Thoracic aorta endothelial cell (primary cell): Measurements from ENCODE around the gene BRINP1. TPM values are rescaled to one million over a fixed set of nuclear protein-coding genes. Genes with fewer than 3 reads are reported as not detected.

ENCODE experiments used
- total RNA-seq: library from RNA; depleted of rRNA; stranded (reverse); fragments of >200 nt; gene quantifications from 2 replicates; pipeline ENCODE4 v1.2.3, GENCODE V29; 2012

Gene BRINP1, protein sequence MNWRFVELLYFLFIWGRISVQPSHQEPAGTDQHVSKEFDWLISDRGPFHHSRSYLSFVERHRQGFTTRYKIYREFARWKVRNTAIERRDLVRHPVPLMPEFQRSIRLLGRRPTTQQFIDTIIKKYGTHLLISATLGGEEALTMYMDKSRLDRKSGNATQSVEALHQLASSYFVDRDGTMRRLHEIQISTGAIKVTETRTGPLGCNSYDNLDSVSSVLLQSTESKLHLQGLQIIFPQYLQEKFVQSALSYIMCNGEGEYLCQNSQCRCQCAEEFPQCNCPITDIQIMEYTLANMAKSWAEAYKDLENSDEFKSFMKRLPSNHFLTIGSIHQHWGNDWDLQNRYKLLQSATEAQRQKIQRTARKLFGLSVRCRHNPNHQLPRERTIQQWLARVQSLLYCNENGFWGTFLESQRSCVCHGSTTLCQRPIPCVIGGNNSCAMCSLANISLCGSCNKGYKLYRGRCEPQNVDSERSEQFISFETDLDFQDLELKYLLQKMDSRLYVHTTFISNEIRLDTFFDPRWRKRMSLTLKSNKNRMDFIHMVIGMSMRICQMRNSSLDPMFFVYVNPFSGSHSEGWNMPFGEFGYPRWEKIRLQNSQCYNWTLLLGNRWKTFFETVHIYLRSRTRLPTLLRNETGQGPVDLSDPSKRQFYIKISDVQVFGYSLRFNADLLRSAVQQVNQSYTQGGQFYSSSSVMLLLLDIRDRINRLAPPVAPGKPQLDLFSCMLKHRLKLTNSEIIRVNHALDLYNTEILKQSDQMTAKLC
- total RNA-seq, result 0.13 and 0.14 TPM in 2 replicates

DNA sequence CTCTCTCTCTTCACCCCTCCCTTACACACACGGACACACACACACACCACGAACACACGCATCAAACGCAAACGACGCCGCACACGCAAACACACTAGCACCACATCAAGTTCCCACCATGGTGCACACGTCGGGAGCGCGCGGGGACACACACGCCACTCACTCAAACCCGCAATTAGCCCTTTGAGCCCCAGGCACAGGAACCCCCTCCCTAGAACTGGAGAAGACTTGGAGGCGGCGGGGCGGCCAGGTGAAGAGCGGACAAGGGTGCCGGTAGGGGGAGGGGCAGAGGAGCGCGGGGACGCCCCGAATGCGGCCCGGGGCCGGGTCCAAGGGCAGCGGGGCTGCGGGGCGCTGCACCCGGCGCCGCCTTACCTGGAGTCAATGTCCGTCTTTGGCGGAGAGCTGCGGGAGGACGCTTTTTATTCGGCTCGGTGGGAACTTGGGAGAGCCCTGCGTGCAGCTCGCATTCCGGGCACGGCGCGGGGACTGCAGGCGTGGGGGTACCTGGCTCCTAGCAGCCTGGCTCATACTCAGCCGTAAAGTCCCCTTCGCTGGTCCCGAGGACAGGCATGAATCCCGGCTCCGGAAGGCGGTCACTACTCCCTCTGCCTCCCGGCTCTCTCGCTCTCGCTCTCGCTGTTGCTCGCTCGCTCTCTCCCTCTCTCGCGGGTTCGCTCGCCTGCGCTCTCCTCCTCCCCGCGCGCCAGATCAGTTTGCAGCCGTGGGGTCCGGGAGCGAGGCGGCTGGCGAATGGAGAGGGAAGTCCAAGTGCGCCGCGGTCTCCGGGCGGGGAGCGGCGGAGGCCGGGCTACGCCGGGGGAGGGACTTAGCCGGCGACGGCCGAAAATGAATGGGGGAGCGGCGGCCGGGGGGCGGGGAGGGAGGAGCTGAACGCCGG lies at the start of gene BRINP1:
Gene BRINP1, minus strand, starts transcription at position 755 of the 901 bp plus-strand sequence. CDS start 56,080 bp downstream, outside the sequence.

